Ovary (tissue), 9 donors: ENCODE results near the gene PMIS2. TPM values are rescaled to one million over a fixed set of nuclear protein-coding genes. Genes with fewer than 3 reads are reported as not detected.

ENCODE experiments used
- DNase-seq, 5 donors: peaks; one replicate each; pipeline ENCODE4 v3.0.0-alpha.2; 2019 to 2020
- H3K27ac ChIP-seq, 2 donors: fragments of 200-600 bp; one replicate each; pipeline versions ENCODE4 v1.5.1 to v1.8.0; 2019 to 2022
- H3K27me3 ChIP-seq: fragments of 200-600 bp; one replicate; pipeline ENCODE4 v1.8.0; 2022
- H3K36me3 ChIP-seq: fragments of 200-600 bp; sonication (generic); one replicate; pipeline ENCODE4 v1.5.1; 2019
- H3K4me1 ChIP-seq: one replicate; pipeline ENCODE4 v1.8.1; 2013; ENCODE audit warnings: mild to moderate bottlenecking, moderate library complexity; ENCODE audit not compliant: insufficient read depth
- H3K4me3 ChIP-seq: fragments of 200-600 bp; sonication (generic); one replicate; pipeline ENCODE4 v1.5.1; 2017
- H3K9me3 ChIP-seq, 2 donors: fragments of 200-600 bp in 1 of 2; sonication (generic) in 1 of 2; one replicate each; pipeline versions ENCODE4 v1.5.1 to v1.8.1; 2013 to 2019; ENCODE audit warnings: mild to moderate bottlenecking in 1 of 2, moderate library complexity in 1 of 2
- EP300 ChIP-seq: sonication (generic); formaldehyde crosslinking; IDR thresholded peaks from one replicate; pipeline ENCODE4 v1.6.1; 2017; ENCODE audit warnings: antibody characterized with exemption
- POLR2A ChIP-seq: fragments of 450-650 bp; IDR thresholded peaks from one replicate; pipeline ENCODE4 v1.6.1; 2017; ENCODE audit warnings: antibody characterized with exemption, mild to moderate bottlenecking, moderate library complexity
- WGBS, 3 donors: extraction: QIAGEN DNeasy Blood & Tissue Kit in 1 of 3; methylation state at CpG; one replicate each; pipeline versions ENCODE4 v1.1.5 to v1.1.7; 2013 to 2017; 5-methylcytosine and 5-hydroxymethylcytosine counted together
- intact Hi-C, 4 donors: fragments of 100-400 bp; cut with DNase I; formaldehyde crosslinking; loops; one replicate each; pipeline versions ENCODE4 v1.11.0 to v1.15.1; 2022 to 2023
- polyA plus RNA-seq, 2 donors: library from polyadenylated mRNA; stranded (reverse); fragments of 200-250 nt in 1 of 2; fragments of 350-450 nt in 1 of 2; fragmentation: Illumina TruSeq in 1 of 2; extraction: RNeasy Lipid Tissue Mini Kit (QIAGEN cat#74804) in 1 of 2; gene quantifications; one replicate each; pipeline ENCODE4 v1.2.3, GENCODE V29; 2013 to 2014
- total RNA-seq, 7 donors: library from RNA; depleted of rRNA in 2 of 7; stranded (reverse); fragments of >200 nt in 2 of 7; fragmentation: NEBNext Ultra II Directional in 3 of 7; extraction: Animal tissue kit (Norgen Biotek cat#: 25700) in 3 of 7; gene quantifications; one replicate each; pipeline versions ENCODE4 v1.1.0 to v1.2.4, GENCODE V29; 2016 to 2023
- TF ChIP-seq, protein P1 (sequence below), 3 donors: fragments of 450-650 bp in 2 of 3; fragments of 200-600 bp in 1 of 3; IDR thresholded peaks; one replicate each; pipeline versions ENCODE4 v1.5.1 to v1.8.0; 2016 to 2022; ENCODE audit warnings: antibody characterized with exemption in 3 of 3, mild to moderate bottlenecking in 1 of 3
- donor health status: DM: no; HTN: no; CAD: no; lungs with moderate emphysema.
- donor health status: DM: no; HTN: no; CAD: no.
- donor health status: Bipolar disorder and iron deficiency.
- donor health status: DM: yes; HTN: yes; CAD: no.
- donor health status: DM: no; HTN: no; CAD: no.
- donor health status: DM: yes; HTN: yes; CAD: no.

Gene PMIS2
- total and polyA plus RNA-seq, 9 donors: not detected

DNA sequence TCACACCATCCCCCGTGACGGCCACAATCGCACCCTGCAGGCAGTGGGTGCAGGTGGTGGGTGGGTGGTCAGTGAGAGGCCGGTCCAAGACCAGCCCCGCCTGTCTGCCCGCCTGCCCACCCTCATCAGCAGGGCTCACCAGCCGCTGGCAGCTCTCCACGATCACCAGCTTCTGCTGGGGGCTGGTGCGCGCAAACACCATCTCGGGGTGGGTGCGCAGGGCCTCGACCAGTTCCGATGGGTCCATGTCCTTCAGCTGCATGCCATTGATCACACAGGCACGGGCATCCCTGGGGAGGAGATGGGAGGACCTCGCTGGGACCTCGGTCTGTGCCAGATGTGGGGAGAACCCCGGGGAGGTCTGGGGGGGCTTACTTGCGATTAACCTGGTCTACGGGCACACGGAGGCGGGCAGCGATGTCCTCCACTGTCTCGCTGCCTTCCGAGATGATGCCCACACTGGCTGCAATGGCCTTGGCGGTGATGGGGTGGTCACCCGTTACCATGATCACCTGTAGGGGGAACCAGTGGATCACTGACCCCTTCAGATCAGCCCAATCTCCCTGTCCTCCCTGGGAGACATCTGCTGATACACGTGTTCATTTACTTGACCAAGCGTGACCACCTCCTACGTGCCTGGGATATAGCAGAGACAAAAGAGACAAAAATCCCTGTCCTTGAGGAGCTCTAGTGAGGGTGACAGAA lies 30.5 kb upstream of the PMIS2 start:
- H3K36me3 ChIP-seq: no peaks in the 10 kb centered on the region
- H3K4me3 ChIP-seq: no peak overlapping the region
- intact Hi-C loops: no loop called here
- H3K27me3 ChIP-seq: no peaks in the 10 kb centered on the region
- H3K27ac ChIP-seq: no peak overlapping the region
- no peak for DNase-seq
- H3K9me3 ChIP-seq: no peaks in the 10 kb centered on the region
- no peaks in the 10 kb centered on the region for H3K4me1 ChIP-seq
- WGBS, 3 donors: 71 to 72% (median 71%) methylated on average over 27 to 30 of the region's 30 CpGs
- TF ChIP-seq EP300 (no peak), POLR2A (no peak)
- TF ChIP-seq, protein P1, sequence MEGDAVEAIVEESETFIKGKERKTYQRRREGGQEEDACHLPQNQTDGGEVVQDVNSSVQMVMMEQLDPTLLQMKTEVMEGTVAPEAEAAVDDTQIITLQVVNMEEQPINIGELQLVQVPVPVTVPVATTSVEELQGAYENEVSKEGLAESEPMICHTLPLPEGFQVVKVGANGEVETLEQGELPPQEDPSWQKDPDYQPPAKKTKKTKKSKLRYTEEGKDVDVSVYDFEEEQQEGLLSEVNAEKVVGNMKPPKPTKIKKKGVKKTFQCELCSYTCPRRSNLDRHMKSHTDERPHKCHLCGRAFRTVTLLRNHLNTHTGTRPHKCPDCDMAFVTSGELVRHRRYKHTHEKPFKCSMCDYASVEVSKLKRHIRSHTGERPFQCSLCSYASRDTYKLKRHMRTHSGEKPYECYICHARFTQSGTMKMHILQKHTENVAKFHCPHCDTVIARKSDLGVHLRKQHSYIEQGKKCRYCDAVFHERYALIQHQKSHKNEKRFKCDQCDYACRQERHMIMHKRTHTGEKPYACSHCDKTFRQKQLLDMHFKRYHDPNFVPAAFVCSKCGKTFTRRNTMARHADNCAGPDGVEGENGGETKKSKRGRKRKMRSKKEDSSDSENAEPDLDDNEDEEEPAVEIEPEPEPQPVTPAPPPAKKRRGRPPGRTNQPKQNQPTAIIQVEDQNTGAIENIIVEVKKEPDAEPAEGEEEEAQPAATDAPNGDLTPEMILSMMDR (IDR thresholded peaks at IDR 0.05): no peak

DNA sequence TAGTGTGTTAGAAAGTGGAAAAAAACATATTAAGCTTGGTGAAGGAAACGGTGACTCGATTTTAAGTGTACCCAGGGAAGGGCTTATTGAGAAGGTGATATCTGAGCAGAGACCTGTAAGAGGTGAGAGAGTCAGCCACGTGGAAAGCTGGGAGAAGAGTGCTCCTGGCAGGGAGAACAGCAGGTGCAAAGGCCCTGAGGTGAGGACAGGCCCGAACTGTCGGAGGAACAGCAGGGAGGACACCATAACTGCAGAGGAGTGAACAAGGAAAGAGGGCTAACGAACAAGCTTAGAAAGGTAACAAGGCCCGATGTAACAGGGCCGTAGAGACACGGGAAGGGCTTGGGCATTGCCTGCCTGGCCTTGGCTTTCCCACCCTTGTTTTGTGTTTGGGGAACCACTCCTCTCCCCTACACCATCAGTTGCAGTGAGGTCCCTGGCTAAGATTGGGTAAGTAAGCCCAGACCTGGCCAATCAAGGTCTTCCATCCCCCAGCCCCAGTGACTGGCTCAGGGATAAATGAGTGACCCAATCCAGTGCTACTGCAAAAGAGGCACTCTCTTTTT lies 29.9 kb upstream of the PMIS2 start:
- no peaks in the 10 kb centered on the region for H3K27me3 ChIP-seq
- no peak overlapping the region for H3K4me3 ChIP-seq
- TF ChIP-seq EP300: no peak
- no peak for TF ChIP-seq POLR2A
- TF ChIP-seq, protein P1 (IDR thresholded peaks at IDR 0.05): no peak
- H3K36me3 ChIP-seq: no peaks in the 10 kb centered on the region
- no peaks in the 10 kb centered on the region for H3K9me3 ChIP-seq
- H3K27ac ChIP-seq: no peak overlapping the region
- no peaks in the 10 kb centered on the region for H3K4me1 ChIP-seq
- DNase-seq: no peak
- intact Hi-C loops: no loop called here
- 77 to 84% (median 81%) methylated on average over 9 of the region's 9 CpGs for WGBS, 3 donors

DNA sequence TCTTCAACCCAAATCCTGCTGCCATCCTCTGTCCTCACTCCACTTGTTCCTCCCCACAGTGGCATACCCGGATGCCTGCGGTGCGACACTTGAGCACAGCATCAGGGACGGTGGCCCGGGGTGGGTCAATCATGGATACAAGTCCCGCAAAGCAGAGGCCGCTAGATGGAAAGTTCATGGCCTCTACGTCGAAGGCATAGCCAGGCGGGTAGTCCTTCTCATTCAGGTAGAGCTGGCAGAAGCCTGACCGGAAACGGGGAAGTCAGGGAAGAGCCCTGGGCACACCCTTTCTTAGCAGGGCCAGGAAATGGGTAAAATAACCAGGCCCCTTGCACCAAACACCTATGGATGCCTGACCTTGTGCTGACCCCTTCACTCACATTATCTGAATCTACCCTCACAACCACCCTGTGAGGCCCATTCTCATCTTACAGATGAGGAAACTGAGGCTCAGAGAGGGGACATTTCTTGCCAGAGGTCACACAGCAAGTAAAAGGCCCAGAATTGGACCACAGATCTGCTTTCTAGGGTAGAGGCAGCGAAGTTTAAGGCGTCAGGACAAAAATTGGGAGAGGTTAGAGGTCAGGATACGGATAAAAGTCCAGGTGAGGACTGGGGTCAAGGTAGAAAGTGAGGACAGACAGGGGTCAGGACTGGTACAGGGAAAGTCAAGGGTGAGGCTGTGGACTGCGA lies 29.0 kb upstream of the PMIS2 start:
- Histone ChIP-seq H3K36me3 (no peaks in the 10 kb centered on the region), H3K4me3 (no peak overlapping the region), H3K27me3 (no peaks in the 10 kb centered on the region), H3K4me1 (no peaks in the 10 kb centered on the region), H3K9me3 (no peaks in the 10 kb centered on the region), H3K27ac (no peak overlapping the region)
- DNase-seq: no peak
- intact Hi-C loops: no loop called here
- 81 to 86% (median 82%) methylated on average over 16 of the region's 16 CpGs for WGBS, 3 donors
- TF ChIP-seq EP300 (no peak), POLR2A (no peak)
- TF ChIP-seq, protein P1 (IDR thresholded peaks at IDR 0.05): no peak

DNA sequence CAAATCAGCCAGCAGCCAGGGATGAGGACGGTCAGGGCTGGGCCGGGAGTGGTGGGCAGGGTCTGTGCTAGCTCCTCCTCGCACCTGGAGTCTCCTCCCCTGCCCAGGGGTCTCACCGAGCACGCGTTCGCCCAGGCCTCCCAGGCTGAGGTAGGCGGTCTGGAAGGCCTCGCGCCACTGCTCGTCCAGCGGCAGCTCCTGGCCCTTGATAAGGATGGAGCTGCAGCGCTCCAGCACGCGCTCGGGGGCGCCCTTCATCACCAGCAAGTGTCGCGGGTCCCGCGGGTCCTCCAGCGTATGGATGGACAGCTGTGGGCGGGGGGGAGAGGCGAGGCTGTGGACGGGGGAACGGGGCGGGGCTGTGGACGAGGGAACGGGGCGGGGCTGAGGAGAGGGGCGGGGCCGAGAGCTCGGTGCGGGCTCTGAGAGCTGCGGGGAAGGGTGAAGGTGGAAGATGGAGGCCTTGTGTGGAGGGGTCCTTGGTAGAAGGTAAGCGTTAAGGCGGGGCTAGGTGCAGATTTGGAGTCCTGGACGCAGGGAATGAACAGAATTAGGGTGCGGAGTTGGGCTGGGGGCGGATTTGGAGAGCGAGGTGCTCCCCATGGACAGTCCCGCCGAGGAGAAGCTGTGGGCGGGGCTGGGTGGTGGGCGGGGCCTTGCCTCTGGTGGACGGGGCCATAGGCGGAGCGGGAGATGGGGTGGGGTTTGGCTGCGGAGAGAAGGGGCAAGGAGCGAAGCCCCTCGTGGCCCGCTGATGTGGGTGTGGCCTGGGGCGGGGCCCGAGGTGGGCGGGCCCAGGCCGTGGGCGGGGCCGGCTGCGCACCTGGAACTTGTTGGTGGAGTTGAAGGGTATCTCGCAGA lies 28.2 kb upstream of the PMIS2 start:
- Histone ChIP-seq H3K36me3 (no peaks in the 10 kb centered on the region), H3K4me3 (no peak overlapping the region), H3K27me3 (no peaks in the 10 kb centered on the region), H3K4me1 (no peaks in the 10 kb centered on the region), H3K9me3 (no peaks in the 10 kb centered on the region), H3K27ac (no peak overlapping the region)
- peak; percentile 41 to 73 (median 55) for DNase-seq
- 2 to 6% (median 3%) methylated on average over 51 to 60 of the region's 60 CpGs for WGBS, 3 donors
- no peak for TF ChIP-seq EP300
- TF ChIP-seq, protein P1 (IDR thresholded peaks at IDR 0.05): no peak
- TF ChIP-seq POLR2A: no peak
- intact Hi-C loops: no loop called here
